ENCODE data around the gene SLC6A3. TPM values are rescaled to one million over a fixed set of nuclear protein-coding genes. Genes with fewer than 3 reads are reported as not detected.

The SLC6A3 gene
- total and polyA plus RNA-seq, 2 of the 13 experiments (the other 11 are each of a cell fraction or from before 2014, with no cell fraction given) = 0.01 TPM; not detected in 1

DNA sequence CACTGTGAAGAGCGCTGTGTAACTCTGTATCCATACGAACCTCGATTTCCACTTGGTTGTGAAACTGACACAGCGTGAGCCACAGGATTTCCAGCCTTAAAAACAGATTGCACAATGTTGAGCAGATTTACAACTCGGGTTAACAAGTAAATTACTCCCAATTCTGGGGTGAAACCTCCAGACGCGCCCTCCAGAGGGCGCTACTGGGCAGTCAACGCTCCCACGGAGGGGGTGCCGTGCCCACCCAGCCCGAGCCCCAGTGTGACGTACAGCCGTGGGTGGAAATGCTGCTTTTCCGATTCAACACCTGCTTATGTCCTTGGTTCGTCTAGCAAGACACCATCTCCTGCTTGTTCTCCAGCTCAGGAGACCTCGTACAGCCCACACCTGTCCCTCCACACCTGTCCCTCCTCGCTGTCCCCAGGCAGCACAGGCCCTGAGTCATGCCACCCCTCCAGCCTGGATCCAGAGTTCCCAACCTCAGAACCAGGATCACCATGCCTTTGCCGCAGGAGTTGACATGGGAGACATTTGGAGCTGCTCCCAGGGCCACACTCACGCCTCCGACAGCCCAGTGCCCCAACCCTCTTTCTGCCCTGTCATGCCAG, 34.4 kb upstream of the SLC6A3 start:
- Histone ChIP-seq H2AFZ (ENCODE audit: low read length) (no peak overlapping the region), H3K27ac (ENCODE audit: extremely low read length, insufficient read depth, low read length) (no peak overlapping the region), H3K4me1 (ENCODE audit: insufficient read depth, low read length) (no peaks in the 10 kb centered on the region), H3K4me3 (replicated peaks in 1 of 3; ENCODE audit: insufficient read depth in 1 of 3, low read depth in 2 of 3, low read length in 3 of 3) (no peak overlapping the region), H3K4me2 (ENCODE audit: low read depth, low read length) (no peak overlapping the region), H3K9ac (ENCODE audit: insufficient read depth, low read depth, low read length) (no peak overlapping the region), H4K20me1 (ENCODE audit: insufficient read depth, low read length) (peaks cover 4% of the 10 kb centered on the region; the same call in 1 of the 2 replicates), H3K9me3 (ENCODE audit: low read length) (no peaks in the 10 kb centered on the region), H3K27me3 (ENCODE audit: control insufficient read depth in 1 of 2, insufficient read depth in 2 of 2, low read length in 2 of 2) (no peaks in the 10 kb centered on the region), H3K36me3 (replicated peaks in 1 of 2; ENCODE audit: control insufficient read depth in 1 of 2, insufficient read depth in 2 of 2, low read length in 2 of 2) (peaks cover 20 to 58% of the 10 kb centered on the region in 2 experiments), H3K79me2 (ENCODE audit: insufficient read depth, low read length) (no peaks in the 10 kb centered on the region)
- DNase-seq (ENCODE audit: low spot score) (peak; percentile 23), ATAC-seq (peak; percentile 27), FAIRE-seq (no peak)
- in situ Hi-C loops (cut with HindIII; ENCODE audit: extremely low pct_ligation_motif_present, low pct_unique_long_range_greater_than_20kb) (no loop called here), intact Hi-C loops (cut with micrococcal nuclease; ENCODE audit: unreplicated experiment) (loop anchor here (5.0 kb wide), 1 partner anchor 163 kb away; no protein-coding TSS in a partner anchor)
- ChIA-PET POLR2A (no interaction called here), CTCF (ENCODE audit: low intra/inter-chr PET ratio, low total read pairs) (interaction anchor here (2.0 kb wide), 1 partner anchor 162 kb away, joined by 8 read pairs; no protein-coding TSS in a partner anchor)
- WGBS (ENCODE audit: low lambda C conversion rate) = 71% methylated on average over 21 of the region's 21 CpGs
- no TSS peak for BruUV-seq (replicated peaks)
- no peak for TF ChIP-seq CREM (IDR thresholded peaks at IDR 0.05)
- no peak for TF ChIP-seq CREM (CRISPR knock-in tag; IDR thresholded peaks at IDR 0.05)
- no peak for TF ChIP-seq ZNF160 (CRISPR knock-in tag; IDR thresholded peaks at IDR 0.05)
- no peak for TF ChIP-seq TCF7 (IDR thresholded peaks at IDR 0.05; ENCODE audit: low read depth)
- TF ChIP-seq KLF15 (CRISPR knock-in tag; IDR thresholded peaks at IDR 0.05; ENCODE audit: borderline replicate concordance) = no peak
- TF ChIP-seq CEBPB (IDR thresholded peaks at IDR 0.05; ENCODE audit: borderline replicate concordance, low read depth, low read length) = peak; percentile 96
- TF ChIP-seq RAD21 (CRISPR knock-in tag; IDR thresholded peaks at IDR 0.05) = peak; percentile 66
- peak; percentile 55; the same call in 1 of the 2 replicates for TF ChIP-seq CEBPG (CRISPR knock-in tag; IDR thresholded peaks at IDR 0.05)
- TF ChIP-seq STAG1 (CRISPR knock-in tag; IDR thresholded peaks at IDR 0.05) = peak; percentile 60
- TF ChIP-seq SIN3B (IDR thresholded peaks at IDR 0.05; ENCODE audit: low read length) = no peak
- TF ChIP-seq ZNF878 (CRISPR knock-in tag; IDR thresholded peaks at IDR 0.05) = no peak
- TF ChIP-seq ZIK1 (CRISPR knock-in tag; IDR thresholded peaks at IDR 0.05; ENCODE audit: borderline replicate concordance, low read depth) = no peak
- no peak for TF ChIP-seq ZNF432 (CRISPR knock-in tag; IDR thresholded peaks at IDR 0.05; ENCODE audit: borderline replicate concordance)
- TF ChIP-seq, protein P1, sequence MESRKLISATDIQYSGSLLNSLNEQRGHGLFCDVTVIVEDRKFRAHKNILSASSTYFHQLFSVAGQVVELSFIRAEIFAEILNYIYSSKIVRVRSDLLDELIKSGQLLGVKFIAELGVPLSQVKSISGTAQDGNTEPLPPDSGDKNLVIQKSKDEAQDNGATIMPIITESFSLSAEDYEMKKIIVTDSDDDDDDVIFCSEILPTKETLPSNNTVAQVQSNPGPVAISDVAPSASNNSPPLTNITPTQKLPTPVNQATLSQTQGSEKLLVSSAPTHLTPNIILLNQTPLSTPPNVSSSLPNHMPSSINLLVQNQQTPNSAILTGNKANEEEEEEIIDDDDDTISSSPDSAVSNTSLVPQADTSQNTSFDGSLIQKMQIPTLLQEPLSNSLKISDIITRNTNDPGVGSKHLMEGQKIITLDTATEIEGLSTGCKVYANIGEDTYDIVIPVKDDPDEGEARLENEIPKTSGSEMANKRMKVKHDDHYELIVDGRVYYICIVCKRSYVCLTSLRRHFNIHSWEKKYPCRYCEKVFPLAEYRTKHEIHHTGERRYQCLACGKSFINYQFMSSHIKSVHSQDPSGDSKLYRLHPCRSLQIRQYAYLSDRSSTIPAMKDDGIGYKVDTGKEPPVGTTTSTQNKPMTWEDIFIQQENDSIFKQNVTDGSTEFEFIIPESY (CRISPR knock-in tag; IDR thresholded peaks at IDR 0.05) = peak; percentile 39; the same call in 1 of the 2 replicates
- peak; percentile 50 for TF ChIP-seq SMC3 (IDR thresholded peaks at IDR 0.05; ENCODE audit: low read length)
- no peak for TF ChIP-seq POGZ (CRISPR knock-in tag; IDR thresholded peaks at IDR 0.05)
- 0 out of 2 replicates have a peak, but pooled peaks have one; percentile 22 for TF ChIP-seq SALL1 (CRISPR knock-in tag; IDR thresholded peaks at IDR 0.05)
- TF ChIP-seq ARID4A (CRISPR knock-in tag; IDR thresholded peaks at IDR 0.05; ENCODE audit: borderline replicate concordance) = no peak
- TF ChIP-seq ZNF83 (CRISPR knock-in tag; IDR thresholded peaks at IDR 0.05; ENCODE audit: borderline replicate concordance) = no peak
- no peak for TF ChIP-seq NKX3-1 (CRISPR knock-in tag; IDR thresholded peaks at IDR 0.05)
- no peak for TF ChIP-seq ZBTB42 (CRISPR knock-in tag; IDR thresholded peaks at IDR 0.05)
